Uterus (tissue), 4 donors: ENCODE measurements around the gene REEP3. TPM values are rescaled to one million over a fixed set of nuclear protein-coding genes. Genes with fewer than 3 reads are reported as not detected.

Experiments used
- DNase-seq, 2 donors: peaks; one replicate each; pipeline ENCODE4 v3.0.0-alpha.2; 2019 to 2020
- H3K27ac ChIP-seq, 2 donors: fragments of 200-600 bp; sonication (generic); 1 replicate in 1 of 2; 2 replicates in 1 of 2; pipeline ENCODE4 v1.5.1; 2016 to 2018
- H3K27me3 ChIP-seq, 2 donors: fragments of 200-600 bp; sonication (generic); one replicate each; pipeline ENCODE4 v1.5.1; 2018 to 2019; ENCODE audit warnings: control low read depth in 1 of 2
- H3K36me3 ChIP-seq, 2 donors: fragments of 200-600 bp; sonication (generic); one replicate each; pipeline ENCODE4 v1.5.1; 2019; ENCODE audit warnings: control low read depth in 1 of 2
- H3K4me1 ChIP-seq, 2 donors: fragments of 200-600 bp; sonication (generic); one replicate each; pipeline ENCODE4 v1.5.1; 2018 to 2019; ENCODE audit warnings: control low read depth in 1 of 2
- H3K4me3 ChIP-seq, 2 donors: fragments of 200-600 bp; sonication (generic); 1 replicate in 1 of 2; 2 replicates in 1 of 2; pipeline ENCODE4 v1.5.1; 2018 to 2019; ENCODE audit warnings: mild to moderate bottlenecking in 1 of 2
- H3K9me3 ChIP-seq, 2 donors: fragments of 200-600 bp; sonication (generic); one replicate each; pipeline ENCODE4 v1.5.1; 2019; ENCODE audit warnings: control low read depth in 1 of 2
- POLR2A ChIP-seq, 2 donors: fragments of 450-650 bp; IDR thresholded peaks; one replicate each; pipeline ENCODE4 v1.6.1; 2016; ENCODE audit warnings: antibody characterized with exemption in 2 of 2, mild to moderate bottlenecking in 1 of 2, moderate library complexity in 1 of 2
- intact Hi-C: fragments of 100-400 bp; cut with DNase I; formaldehyde crosslinking; loops from one replicate; pipeline ENCODE4 v1.15.1; 2023; ENCODE audit warnings: low total_unique reads
- total RNA-seq, 4 donors: library from RNA; depleted of rRNA in 3 of 4; stranded (reverse); fragments of >200 nt in 3 of 4; gene quantifications; one replicate each; pipeline versions ENCODE4 v1.1.0 to v1.2.4, GENCODE V29; 2014 to 2023
- TF ChIP-seq, protein P1 (sequence below), 4 experiments: fragments of 200-600 bp in 2 of 4; fragments of 450-650 bp in 2 of 4; sonication (generic) in 2 of 4; IDR thresholded peaks; one replicate each; pipeline ENCODE4 v1.5.1; 2016 to 2019; ENCODE audit warnings: antibody characterized with exemption in 4 of 4, mild to moderate bottlenecking in 2 of 4, moderate library complexity in 1 of 4
- donor health status: DM: yes; HTN: yes; CAD: no.

The REEP3 gene
- total RNA-seq, 4 donors from 2014 or later = 43.0 to 66.5 (median 58.2) TPM

DNA sequence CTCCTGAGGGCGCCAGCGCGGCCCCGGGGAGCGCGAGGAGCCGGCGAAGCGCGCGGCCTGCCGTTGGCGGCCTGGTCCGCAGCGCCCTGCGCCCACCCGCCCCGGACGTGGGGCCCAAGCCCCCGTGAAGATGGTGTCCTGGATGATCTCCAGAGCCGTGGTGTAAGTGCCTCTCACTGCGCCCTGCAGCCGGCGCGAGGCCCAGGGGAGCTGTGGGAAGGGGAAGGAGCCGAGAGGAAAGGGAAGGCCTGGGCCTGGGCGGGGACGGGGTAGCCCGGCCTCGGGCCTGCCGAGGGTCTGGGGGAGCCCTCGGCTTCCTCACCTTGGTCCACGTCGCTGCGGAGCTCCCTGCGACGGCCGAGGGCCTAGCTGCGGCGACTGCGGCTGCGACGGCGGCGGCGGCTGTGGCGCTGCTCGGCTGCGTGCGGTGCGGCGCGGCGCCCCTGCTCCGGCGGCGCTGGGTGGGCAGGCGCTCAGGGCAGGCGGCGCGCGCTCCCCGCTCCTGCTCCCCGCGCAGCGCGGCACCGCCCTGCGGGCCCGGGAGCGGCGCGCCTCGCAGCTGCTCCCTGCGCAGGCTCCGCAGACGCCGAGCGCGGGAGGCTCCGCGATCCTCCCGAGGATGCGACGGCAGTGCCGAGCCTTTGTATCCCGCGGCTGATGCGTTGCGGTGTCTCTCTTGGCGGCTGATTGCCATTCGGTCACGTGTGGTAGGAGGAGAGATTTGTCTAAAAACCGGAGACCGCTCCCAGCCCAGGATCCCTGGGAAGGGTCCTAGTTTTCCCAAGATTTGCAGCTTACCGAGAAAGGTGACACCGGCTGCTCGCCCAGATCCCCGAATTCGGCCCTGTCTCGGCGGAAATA, 445 bp downstream of the REEP3 start:
- intact Hi-C loops = no loop called here
- H3K4me1 ChIP-seq = peaks cover 0 to 8% of the 10 kb centered on the region in 2 donors
- H3K9me3 ChIP-seq = no peaks in the 10 kb centered on the region
- no peaks in the 10 kb centered on the region for H3K36me3 ChIP-seq
- peak overlapping the region; percentile 100 for H3K27ac ChIP-seq
- peak; percentile 67 to 68 for DNase-seq
- H3K4me3 ChIP-seq = peak overlapping the region; percentile 79 to 94
- no peaks in the 10 kb centered on the region for H3K27me3 ChIP-seq
- TF ChIP-seq, protein P1, sequence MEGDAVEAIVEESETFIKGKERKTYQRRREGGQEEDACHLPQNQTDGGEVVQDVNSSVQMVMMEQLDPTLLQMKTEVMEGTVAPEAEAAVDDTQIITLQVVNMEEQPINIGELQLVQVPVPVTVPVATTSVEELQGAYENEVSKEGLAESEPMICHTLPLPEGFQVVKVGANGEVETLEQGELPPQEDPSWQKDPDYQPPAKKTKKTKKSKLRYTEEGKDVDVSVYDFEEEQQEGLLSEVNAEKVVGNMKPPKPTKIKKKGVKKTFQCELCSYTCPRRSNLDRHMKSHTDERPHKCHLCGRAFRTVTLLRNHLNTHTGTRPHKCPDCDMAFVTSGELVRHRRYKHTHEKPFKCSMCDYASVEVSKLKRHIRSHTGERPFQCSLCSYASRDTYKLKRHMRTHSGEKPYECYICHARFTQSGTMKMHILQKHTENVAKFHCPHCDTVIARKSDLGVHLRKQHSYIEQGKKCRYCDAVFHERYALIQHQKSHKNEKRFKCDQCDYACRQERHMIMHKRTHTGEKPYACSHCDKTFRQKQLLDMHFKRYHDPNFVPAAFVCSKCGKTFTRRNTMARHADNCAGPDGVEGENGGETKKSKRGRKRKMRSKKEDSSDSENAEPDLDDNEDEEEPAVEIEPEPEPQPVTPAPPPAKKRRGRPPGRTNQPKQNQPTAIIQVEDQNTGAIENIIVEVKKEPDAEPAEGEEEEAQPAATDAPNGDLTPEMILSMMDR (IDR thresholded peaks at IDR 0.05) = peak in 1 of 4 experiments; percentile 8
- TF ChIP-seq POLR2A (IDR thresholded peaks at IDR 0.05) = peak in 1 of 2 donors; percentile 77

DNA sequence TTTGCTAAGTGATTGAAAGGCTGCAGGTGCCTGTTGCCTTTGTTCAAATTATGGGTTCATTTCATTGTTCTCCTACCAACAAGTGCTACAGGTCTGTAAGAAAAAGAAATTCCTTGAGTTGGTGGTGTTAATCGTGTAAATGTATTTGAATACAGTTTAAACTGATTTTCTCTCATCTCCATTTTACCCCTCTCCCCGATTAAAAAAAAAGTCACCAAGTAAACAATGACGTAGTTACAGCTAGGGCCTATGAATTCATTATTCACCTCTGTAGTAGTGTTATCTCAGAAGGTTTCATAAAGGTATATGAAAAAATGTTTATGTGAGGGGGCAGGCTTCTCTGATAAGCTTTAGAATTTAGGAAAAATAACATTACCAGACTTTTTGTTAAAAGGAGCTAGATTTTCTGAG, 1.1 kb downstream of the REEP3 start:
- Histone ChIP-seq H3K4me1 (peaks cover 0 to 6% of the 10 kb centered on the region in 2 donors), H3K9me3 (no peaks in the 10 kb centered on the region), H3K27ac (peak overlapping the region; percentile 100), H3K4me3 (peak overlapping the region; percentile 79 to 94), H3K36me3 (no peaks in the 10 kb centered on the region), H3K27me3 (no peaks in the 10 kb centered on the region)
- DNase-seq = no peak
- intact Hi-C loops = no loop called here
- TF ChIP-seq, protein P1 (IDR thresholded peaks at IDR 0.05) = no peak
- no peak for TF ChIP-seq POLR2A (IDR thresholded peaks at IDR 0.05)

DNA sequence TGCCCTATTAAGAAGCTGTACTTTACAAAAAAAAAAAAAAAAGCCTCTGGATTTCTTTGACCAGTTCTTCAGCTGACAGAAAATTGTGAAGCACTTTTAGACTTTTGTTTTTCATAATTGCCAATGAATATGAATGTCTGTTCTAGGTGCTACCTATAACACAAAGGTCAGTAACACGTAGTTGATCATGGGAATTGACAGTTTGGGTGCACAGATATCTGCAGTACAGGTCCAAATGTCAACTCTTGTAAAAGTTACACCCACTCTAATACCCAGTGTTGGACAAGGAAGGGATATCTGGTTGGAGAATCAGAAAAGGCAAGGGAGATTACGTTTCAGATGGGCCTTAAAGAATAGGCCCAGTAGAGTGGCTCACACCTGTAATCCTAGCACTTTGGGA, 1.8 kb downstream of the REEP3 start:
- peak overlapping the region; percentile 100 for H3K27ac ChIP-seq
- H3K36me3 ChIP-seq = no peaks in the 10 kb centered on the region
- H3K4me3 ChIP-seq = peak overlapping the region in 1 of 2 donors; percentile 94
- H3K9me3 ChIP-seq = no peaks in the 10 kb centered on the region
- H3K4me1 ChIP-seq = peaks cover 0 to 4% of the 10 kb centered on the region in 2 donors
- no peak for TF ChIP-seq POLR2A (IDR thresholded peaks at IDR 0.05)
- TF ChIP-seq, protein P1 (IDR thresholded peaks at IDR 0.05) = no peak
- H3K27me3 ChIP-seq = no peaks in the 10 kb centered on the region
- DNase-seq = no peak
- intact Hi-C loops = no loop called here

DNA sequence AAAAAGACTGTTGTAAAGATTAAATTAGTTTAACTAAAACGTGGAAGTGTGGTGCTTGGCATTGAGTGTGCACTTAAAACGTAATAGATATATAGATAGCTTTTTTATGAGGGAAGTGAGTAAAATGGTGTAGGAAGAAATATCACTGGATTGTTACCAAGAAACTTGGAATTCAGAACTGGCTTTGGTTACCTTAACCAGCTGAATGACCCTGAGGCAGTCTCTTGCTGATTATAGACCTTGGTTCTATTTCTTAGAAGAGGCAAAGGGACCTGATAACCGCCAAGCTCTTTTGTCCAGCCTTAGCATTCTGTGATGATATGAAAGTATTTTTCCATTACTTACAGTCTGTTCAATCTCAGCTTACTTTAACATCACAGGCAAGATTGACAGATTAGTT, 3.8 kb downstream of the REEP3 start:
- Histone ChIP-seq H3K9me3 (no peaks in the 10 kb centered on the region), H3K27ac (no peak overlapping the region), H3K4me3 (no peak overlapping the region), H3K36me3 (no peaks in the 10 kb centered on the region), H3K4me1 (peaks cover 0 to 4% of the 10 kb centered on the region in 2 donors), H3K27me3 (no peaks in the 10 kb centered on the region)
- intact Hi-C loops = no loop called here
- no peak for DNase-seq
- TF ChIP-seq, protein P1 (IDR thresholded peaks at IDR 0.05) = no peak
- no peak for TF ChIP-seq POLR2A (IDR thresholded peaks at IDR 0.05)

DNA sequence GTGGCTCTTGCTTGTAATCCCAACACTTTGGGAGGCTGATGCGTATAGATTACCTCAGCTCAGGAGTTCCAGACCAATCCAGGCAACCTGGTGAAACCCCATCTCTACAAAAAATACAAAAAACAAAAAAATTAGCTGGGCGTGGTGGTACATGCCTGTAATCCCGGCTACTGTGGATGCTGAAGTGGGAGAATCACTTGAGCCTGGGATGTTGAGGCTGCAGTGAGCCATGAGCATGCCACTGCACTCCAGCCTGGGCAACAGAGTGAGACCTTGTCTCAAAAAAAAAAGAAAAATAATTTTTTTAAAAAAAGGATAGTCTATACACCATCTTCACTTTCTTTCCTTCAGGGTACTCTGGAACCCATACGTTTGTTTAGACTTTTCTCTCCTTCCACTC, 6.2 kb downstream of the REEP3 start:
- no peak overlapping the region for H3K27ac ChIP-seq
- no peaks in the 10 kb centered on the region for H3K9me3 ChIP-seq
- H3K4me3 ChIP-seq = no peak overlapping the region
- no peaks in the 10 kb centered on the region for H3K27me3 ChIP-seq
- H3K4me1 ChIP-seq = peaks cover 0 to 4% of the 10 kb centered on the region in 2 donors
- H3K36me3 ChIP-seq = no peaks in the 10 kb centered on the region
- intact Hi-C loops = no loop called here
- TF ChIP-seq, protein P1 (IDR thresholded peaks at IDR 0.05) = no peak
- TF ChIP-seq POLR2A (IDR thresholded peaks at IDR 0.05) = no peak
- no peak for DNase-seq
